GM18519 (cell line): ENCODE measurements around the gene RUFY1.
"Not testable (repeated sequence)": the region's sequence is repeated elsewhere in the genome, so short reads cannot be mapped to it uniquely, and the experiment has no call there.

Experiments used
- ATAC-seq: cut with Tn5 transposase; IDR thresholded peaks from one replicate; pipeline ENCODE4 v1.9.1; 2021; ENCODE audit warnings: mild to moderate bottlenecking, moderate library complexity; ENCODE audit not compliant: unreplicated experiment, low FRiP score

Gene RUFY1

GRCh38 chr5:179550511-179551342 is at the start of gene RUFY1:
RUFY1 (plus strand) TSS chr5:179550554; CDS start chr5:179550570, 16 bp downstream.
- ATAC-seq: peak; percentile 69

- ATAC-seq: not testable (repeated sequence)
These were observed 48.4 kb upstream of the RUFY1 start for GRCh38 chr5:179501997-179502396.

- not testable (repeated sequence) for ATAC-seq
These were observed 47.9 kb upstream of the RUFY1 start for GRCh38 chr5:179502420-179502819.

GRCh38 chr5:179504191-179504590 is 46.2 kb upstream of the RUFY1 start:
- no peak for ATAC-seq

GRCh38 chr5:179504600-179505396 is 45.6 kb upstream of the RUFY1 start:
- ATAC-seq: no peak

- ATAC-seq: no peak
These were observed 44.6 kb upstream of the RUFY1 start for GRCh38 chr5:179505636-179506261.

- no peak for ATAC-seq
These were observed 41.1 kb upstream of the RUFY1 start for GRCh38 chr5:179509239-179509638.

GRCh38 chr5:179509845-179510244 is 40.5 kb upstream of the RUFY1 start:
- ATAC-seq: no peak

- ATAC-seq: no peak
These were observed 37.8 kb upstream of the RUFY1 start for GRCh38 chr5:179512452-179513000.

GRCh38 chr5:179515501-179515900 is 34.9 kb upstream of the RUFY1 start:
- ATAC-seq: not testable (repeated sequence)

GRCh38 chr5:179516221-179516620 is 34.1 kb upstream of the RUFY1 start:
- no peak for ATAC-seq

GRCh38 chr5:179517746-179518145 is 32.6 kb upstream of the RUFY1 start:
- not testable (repeated sequence) for ATAC-seq

- ATAC-seq: peak; percentile 62
These were observed 32.0 kb upstream of the RUFY1 start for GRCh38 chr5:179518369-179518768.

- not testable (repeated sequence) for ATAC-seq
These were observed 30.8 kb upstream of the RUFY1 start for GRCh38 chr5:179519416-179520070.

- ATAC-seq: not testable (repeated sequence)
These were observed 28.2 kb upstream of the RUFY1 start for GRCh38 chr5:179522107-179522506.

GRCh38 chr5:179526978-179527377 is 23.4 kb upstream of the RUFY1 start:
- ATAC-seq: no peak

GRCh38 chr5:179530069-179530998 is 20.0 kb upstream of the RUFY1 start:
- no peak for ATAC-seq

GRCh38 chr5:179533024-179533423 is 17.3 kb upstream of the RUFY1 start:
- ATAC-seq: no peak

GRCh38 chr5:179533907-179534306 is 16.4 kb upstream of the RUFY1 start:
- no peak for ATAC-seq
